IMR-90 (cell line): ENCODE measurements around the gene NDRG4. TPM values are rescaled to one million over a fixed set of nuclear protein-coding genes. Genes with fewer than 3 reads are reported as not detected.

Experiments used
- BHLHE40 ChIP-seq: fragments of 150-350 bp; IDR thresholded peaks from 2 replicates; pipeline ENCODE4 v1.6.1; 2016; ENCODE audit warnings: mild to moderate bottlenecking, low read depth, low read length
- CEBPB ChIP-seq: IDR thresholded peaks from 2 replicates; pipeline ENCODE4 v1.6.1; 2012; ENCODE audit warnings: low read depth, low read length, improper control_type of control experiment
- FOS ChIP-seq: fragments of 150-350 bp; IDR thresholded peaks from 2 replicates; pipeline ENCODE4 v1.6.1; 2016; ENCODE audit warnings: low read depth, low read length
- POLR2A ChIP-seq: IDR thresholded peaks from 2 replicates; pipeline ENCODE4 v1.6.1; 2012; ENCODE audit warnings: mild to moderate bottlenecking, low read depth, low read length
- polyA plus RNA-seq, 3 experiments: library from polyadenylated mRNA; depleted of rRNA; stranded (reverse); fragments of >200 nt; gene quantifications; 2 replicates each; pipeline ENCODE4 v1.2.3, GENCODE V29; 2012; ENCODE audit warnings: low replicate concordance in 1 of 3
- total RNA-seq: library from RNA; depleted of rRNA; stranded (reverse); fragments of >200 nt; gene quantifications from 2 replicates; pipeline ENCODE4 v1.2.3, GENCODE V29; 2012
- TF ChIP-seq, protein P1 (sequence below): conservative IDR thresholded peaks from 2 replicates; pipeline ENCODE4 v1.5.1; 2012; ENCODE audit warnings: mild to moderate bottlenecking, low read depth, low read length, improper control_type of control experiment

Gene NDRG4
- total and polyA plus RNA-seq, 2 of the 4 experiments (the other 2 are of a cell fraction): 10.9 to 23.5 TPM

DNA sequence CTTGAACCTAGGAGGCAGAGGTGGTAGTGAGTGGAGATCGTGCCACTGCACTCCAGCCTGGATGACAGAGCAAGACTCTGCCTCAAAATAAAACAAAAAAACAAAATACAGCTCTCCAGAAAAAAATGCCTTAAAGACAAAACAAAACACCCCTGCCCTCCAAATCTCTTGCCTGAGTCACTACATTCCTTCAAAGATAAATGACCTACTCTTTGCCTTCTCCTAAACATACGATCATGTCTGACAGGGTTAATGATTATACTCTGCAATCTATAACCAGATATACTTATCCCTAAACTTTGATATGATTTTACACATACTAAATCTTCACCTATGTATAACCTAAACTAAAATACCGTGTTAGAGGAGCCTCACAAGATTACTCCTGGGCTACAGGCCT, 13.9 kb downstream of the NDRG4 start (continued):
- TF ChIP-seq FOS: no peak
- TF ChIP-seq POLR2A: no peak
- no peak for TF ChIP-seq BHLHE40
- no peak for TF ChIP-seq CEBPB
- TF ChIP-seq, protein P1, sequence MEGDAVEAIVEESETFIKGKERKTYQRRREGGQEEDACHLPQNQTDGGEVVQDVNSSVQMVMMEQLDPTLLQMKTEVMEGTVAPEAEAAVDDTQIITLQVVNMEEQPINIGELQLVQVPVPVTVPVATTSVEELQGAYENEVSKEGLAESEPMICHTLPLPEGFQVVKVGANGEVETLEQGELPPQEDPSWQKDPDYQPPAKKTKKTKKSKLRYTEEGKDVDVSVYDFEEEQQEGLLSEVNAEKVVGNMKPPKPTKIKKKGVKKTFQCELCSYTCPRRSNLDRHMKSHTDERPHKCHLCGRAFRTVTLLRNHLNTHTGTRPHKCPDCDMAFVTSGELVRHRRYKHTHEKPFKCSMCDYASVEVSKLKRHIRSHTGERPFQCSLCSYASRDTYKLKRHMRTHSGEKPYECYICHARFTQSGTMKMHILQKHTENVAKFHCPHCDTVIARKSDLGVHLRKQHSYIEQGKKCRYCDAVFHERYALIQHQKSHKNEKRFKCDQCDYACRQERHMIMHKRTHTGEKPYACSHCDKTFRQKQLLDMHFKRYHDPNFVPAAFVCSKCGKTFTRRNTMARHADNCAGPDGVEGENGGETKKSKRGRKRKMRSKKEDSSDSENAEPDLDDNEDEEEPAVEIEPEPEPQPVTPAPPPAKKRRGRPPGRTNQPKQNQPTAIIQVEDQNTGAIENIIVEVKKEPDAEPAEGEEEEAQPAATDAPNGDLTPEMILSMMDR: no peak
